WERI-Rb-1 (cell line): ENCODE measurements around the gene SORCS1.

Experiments used
- DNase-seq: peaks from one replicate; pipeline ENCODE4 v3.0.0-alpha.2; 2020
- H3K27ac ChIP-seq: fragments of 250-450 bp; sonication (Bioruptor Pico); 2 replicates; pipeline ENCODE4 v1.5.1; 2020; ENCODE audit warnings: mild to moderate bottlenecking, moderate library complexity
- H3K27me3 ChIP-seq: fragments of 250-450 bp; sonication (Bioruptor Pico); 2 replicates; pipeline ENCODE4 v1.5.1; 2021; ENCODE audit warnings: mild to moderate bottlenecking, low read depth, moderate library complexity; ENCODE audit not compliant: insufficient read depth, severe bottlenecking
- H3K36me3 ChIP-seq: fragments of 250-450 bp; sonication (Bioruptor Pico); 2 replicates; pipeline ENCODE4 v1.5.1; 2020; ENCODE audit warnings: mild to moderate bottlenecking, moderate library complexity
- H3K4me3 ChIP-seq: 2 replicates; pipeline ENCODE4 v1.5.1; 2011; ENCODE audit warnings: low read depth, mild to moderate bottlenecking, control low read depth, low read length
- H3K9me3 ChIP-seq: fragments of 250-450 bp; sonication (Bioruptor Pico); 2 replicates; pipeline ENCODE4 v1.5.1; 2021; ENCODE audit warnings: mild to moderate bottlenecking, moderate library complexity; ENCODE audit not compliant: severe bottlenecking
- CTCF ChIP-seq: IDR thresholded peaks from 2 replicates; pipeline ENCODE4 v1.5.1; 2011; ENCODE audit warnings: low read depth, mild to moderate bottlenecking, control low read depth, inconsistent platforms, low read length

The SORCS1 gene

DNA sequence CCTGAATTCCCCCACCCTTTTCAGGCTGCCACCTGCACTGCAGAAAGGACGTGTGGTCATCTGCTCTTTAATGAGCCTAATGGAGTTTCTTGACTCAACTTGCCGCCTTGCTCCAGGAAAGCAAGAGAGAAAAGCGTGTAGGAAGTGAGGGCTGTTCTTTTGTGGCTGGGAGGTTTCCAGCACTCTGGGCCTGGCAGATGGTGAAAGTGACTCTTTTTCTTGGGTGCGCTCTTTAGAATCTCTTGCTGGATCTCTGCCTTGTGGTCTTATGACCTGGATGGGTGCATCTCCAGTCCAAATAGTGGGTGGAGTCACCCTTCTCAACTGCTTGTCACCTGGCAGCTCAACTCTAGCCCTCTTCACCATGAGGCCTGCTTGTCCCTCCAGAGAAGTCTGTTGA, 244.0 kb downstream of the SORCS1 start:
- no peak overlapping the region for H3K4me3 ChIP-seq
- no peak for DNase-seq
- H3K36me3 ChIP-seq = no peaks in the 10 kb centered on the region
- no peaks in the 10 kb centered on the region for H3K27me3 ChIP-seq
- no peaks in the 10 kb centered on the region for H3K9me3 ChIP-seq
- H3K27ac ChIP-seq = no peak overlapping the region
- no peak for TF ChIP-seq CTCF

GRCh38 chr10:106919871-106920282, 244.6 kb downstream of the SORCS1 start:
- Histone ChIP-seq H3K9me3 (no peaks in the 10 kb centered on the region), H3K4me3 (no peak overlapping the region), H3K27me3 (no peaks in the 10 kb centered on the region), H3K27ac (no peak overlapping the region), H3K36me3 (no peaks in the 10 kb centered on the region)
- DNase-seq = no peak
- TF ChIP-seq CTCF = no peak

- DNase-seq = peak; percentile 63
- no peaks in the 10 kb centered on the region for H3K27me3 ChIP-seq
- no peaks in the 10 kb centered on the region for H3K9me3 ChIP-seq
- H3K36me3 ChIP-seq = no peaks in the 10 kb centered on the region
- TF ChIP-seq CTCF = 0 out of 2 replicates have a peak, but pooled peaks have one; percentile 4
- no peak overlapping the region for H3K4me3 ChIP-seq
- H3K27ac ChIP-seq = no peak overlapping the region
Observed at GRCh38 chr10:106917452-106918055, 247.0 kb downstream of the SORCS1 start.

- TF ChIP-seq CTCF = no peak
Observed at GRCh38 chr10:106914016-106914415, 250.5 kb downstream of the SORCS1 start.

GRCh38 chr10:106913348-106913747, 251.2 kb downstream of the SORCS1 start:
- Histone ChIP-seq H3K36me3 (no peaks in the 10 kb centered on the region), H3K27ac (no peak overlapping the region), H3K4me3 (no peak overlapping the region), H3K27me3 (no peaks in the 10 kb centered on the region), H3K9me3 (no peaks in the 10 kb centered on the region)
- DNase-seq = no peak
- no peak for TF ChIP-seq CTCF

More at GRCh38 chr10:106914016-106914415, 250.5 kb downstream of the SORCS1 start:
- H3K36me3 ChIP-seq = no peaks in the 10 kb centered on the region
- H3K9me3 ChIP-seq = no peaks in the 10 kb centered on the region
- no peak for DNase-seq
- no peaks in the 10 kb centered on the region for H3K27me3 ChIP-seq
- H3K27ac ChIP-seq = no peak overlapping the region
- no peak overlapping the region for H3K4me3 ChIP-seq

DNA sequence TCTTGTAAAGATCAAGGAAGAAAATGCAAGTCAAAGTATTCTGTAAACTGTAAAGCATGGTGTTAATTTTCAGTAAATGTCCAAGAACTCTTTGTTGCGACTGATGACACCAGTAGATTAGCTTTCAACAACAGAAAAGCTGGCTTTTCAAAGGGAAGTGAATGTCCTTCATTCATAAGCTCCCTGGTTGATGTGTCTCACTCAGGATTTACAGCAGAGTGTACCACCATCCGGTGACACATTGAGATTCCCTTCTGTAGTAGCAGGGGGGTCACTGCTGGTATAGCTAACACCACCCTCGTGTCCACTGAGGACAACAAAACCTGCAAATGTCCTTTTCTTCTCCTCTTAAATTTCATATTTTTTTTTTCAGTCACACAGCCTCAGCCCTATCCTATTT, 253.4 kb downstream of the SORCS1 start:
- TF ChIP-seq CTCF = no peak
- Histone ChIP-seq H3K4me3 (no peak overlapping the region), H3K27ac (peak overlapping the region; percentile 32; the same call in 1 of the 2 replicates), H3K36me3 (no peaks in the 10 kb centered on the region), H3K9me3 (no peaks in the 10 kb centered on the region), H3K27me3 (no peaks in the 10 kb centered on the region)
- peak; percentile 24 for DNase-seq
